Measurements from ENCODE around the gene NDUFB11.
A peak's percentile ranks its signal among the peaks of the same experiment; 100 is the strongest.
"Not testable (repeated sequence)": the region's sequence is repeated elsewhere in the genome, so short reads cannot be mapped to it uniquely, and the experiment has no call there.

The NDUFB11 gene

DNA sequence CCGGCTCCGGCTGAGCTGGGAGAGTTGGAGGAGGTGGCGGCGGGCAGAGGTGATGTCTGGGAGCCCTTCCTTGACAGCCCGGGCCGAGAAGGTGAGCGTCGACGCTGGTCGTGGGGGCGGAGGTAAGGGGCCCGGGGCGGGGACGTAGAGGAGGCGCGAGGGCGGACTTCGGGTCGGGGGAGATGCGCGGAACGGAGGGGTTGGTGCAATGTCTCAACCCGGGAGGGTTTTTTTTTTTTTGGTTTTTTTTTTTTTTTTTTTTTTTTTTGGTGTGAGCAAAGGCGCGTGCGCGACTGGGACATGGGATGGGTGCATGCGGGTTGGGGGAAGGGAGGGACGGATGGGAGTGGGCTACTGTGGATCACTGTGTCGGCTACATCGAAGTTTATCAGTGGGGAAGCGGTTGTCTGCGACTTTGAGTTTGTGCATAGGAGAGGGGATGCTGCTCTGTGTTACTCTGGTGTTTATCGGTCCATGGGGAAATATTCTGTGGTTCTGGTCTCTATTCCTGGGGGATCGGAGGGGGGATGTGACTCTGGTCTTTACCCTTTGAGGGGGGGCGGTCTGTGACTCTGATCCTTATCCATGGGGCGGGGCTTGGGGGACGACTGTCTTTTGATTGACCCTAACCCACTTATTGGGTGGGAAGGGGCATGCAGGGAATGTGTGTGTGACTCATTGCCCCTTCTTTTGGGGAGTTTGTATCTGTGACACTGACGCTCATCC is 1.1 kb upstream of the NDUFB11 start:
- no peak for DNase-seq

DNA sequence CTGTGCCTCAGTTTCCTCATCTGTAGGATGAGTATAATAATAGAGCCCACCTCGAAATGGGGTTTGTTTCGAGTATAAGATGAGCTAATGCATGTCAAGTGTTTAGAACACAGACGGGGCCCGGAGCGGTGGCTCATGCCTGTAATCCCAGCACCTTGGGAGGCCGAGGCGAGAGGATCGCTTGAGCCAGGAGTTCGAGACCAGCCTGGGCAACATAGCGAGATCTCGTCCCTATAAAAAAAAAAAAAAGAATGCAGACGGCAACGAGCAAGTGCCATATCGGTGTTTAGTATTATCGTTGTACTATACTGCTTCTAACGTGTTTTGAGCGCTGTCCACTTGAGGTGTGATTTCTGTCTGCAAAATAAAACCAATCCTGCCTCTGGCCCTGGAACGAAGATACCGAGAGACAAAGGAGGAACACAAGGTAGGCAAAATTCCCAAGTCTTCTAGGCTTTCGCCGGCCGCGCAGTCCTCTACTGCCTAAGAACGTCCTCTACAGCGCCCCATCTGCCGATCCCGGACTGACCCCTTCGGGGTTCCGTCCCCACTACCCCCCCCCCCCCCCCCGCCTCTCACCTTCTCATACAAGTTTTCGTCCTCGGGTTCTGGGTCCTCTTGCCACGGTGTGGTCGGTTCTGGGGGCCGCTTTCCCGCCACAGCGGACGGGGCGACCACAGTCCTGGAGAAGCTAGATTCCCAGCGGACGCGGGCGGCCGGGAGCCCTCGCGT is 442 bp downstream of the NDUFB11 start:
- DNase-seq, result peak; percentile 10 to 25

DNA sequence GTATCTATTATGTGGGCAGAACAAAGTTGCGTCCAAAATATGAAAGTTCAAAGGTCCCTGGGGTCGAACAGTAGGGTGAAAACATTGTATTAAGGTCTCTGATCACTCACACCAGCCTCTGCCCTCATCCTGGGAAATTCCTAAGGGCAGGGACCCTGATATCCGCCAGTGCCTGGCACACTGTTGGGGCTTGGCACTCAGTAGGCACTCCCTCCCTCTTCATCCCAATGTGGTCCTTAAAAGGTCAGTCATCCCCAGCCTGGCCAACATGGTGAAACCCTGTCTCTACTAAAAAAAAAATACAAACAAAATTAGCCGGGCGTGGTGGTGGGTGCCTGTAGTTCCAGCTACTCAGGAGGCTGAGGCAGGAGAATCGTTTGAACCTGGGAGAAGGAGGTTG is 6.3 kb downstream of the NDUFB11 start:
- no peak for DNase-seq

DNA sequence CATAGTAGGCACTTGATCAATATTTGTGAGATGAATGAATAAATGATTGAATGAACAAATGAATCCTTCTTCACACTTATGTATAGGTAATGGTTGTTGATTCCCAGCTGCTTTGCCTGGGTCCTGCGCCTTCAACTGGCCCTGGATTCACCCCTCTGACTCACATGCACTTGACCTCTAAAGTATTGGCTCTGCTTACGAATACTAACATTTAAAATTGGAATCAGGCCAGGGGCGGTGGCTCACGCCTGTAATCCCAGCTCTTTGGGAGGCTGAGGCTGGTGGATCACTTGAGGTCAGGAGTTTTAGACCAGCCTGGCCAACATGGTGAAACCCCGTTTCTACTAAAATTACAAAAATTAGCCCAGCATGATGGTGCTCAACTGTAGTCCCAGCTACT is 8.9 kb downstream of the NDUFB11 start:
- DNase-seq, result not testable (repeated sequence)

DNA sequence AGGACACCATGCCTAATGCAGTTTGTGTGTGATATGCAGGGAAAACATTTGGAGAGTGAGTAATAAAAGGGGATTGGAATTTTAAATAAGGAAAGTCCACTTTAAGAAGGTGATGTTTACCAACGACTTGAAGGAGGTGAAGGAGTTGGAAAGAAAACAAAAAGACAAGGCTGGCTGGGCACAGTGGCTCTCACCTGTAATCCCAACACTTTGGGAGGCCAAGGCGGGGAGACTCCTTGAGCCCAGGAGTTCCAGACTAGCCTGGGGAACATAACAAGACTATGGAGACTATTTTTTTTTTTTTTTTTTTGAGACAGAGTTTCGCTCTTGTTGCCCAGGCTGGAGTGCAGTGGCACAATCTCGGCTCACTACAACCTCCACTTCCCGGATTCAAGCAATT is 11.0 kb downstream of the NDUFB11 start:
- no peak for DNase-seq

DNA sequence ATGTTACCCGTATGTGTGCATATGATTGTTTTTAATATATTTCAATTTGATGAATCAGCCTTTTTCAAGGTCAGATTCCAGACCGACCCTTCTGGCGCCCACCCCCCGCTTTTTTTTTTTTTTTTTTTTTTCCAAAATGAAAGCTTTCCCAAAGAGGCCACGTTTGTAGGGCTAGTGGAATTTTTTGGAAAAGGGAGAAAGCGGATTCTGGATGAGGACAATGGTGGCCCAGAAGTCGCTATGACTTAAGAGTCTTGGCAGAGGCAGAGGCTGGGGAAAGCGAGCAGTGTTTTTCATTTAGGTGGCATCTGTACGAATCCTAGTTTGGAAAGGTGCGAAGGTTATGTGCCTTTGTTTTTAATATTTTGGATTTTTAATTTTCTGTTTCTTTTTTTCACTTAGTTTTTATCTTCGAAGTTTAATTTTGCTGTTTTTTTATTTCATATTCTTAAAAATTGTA is 14.6 kb downstream of the NDUFB11 start:
- DNase-seq, result no peak

DNA sequence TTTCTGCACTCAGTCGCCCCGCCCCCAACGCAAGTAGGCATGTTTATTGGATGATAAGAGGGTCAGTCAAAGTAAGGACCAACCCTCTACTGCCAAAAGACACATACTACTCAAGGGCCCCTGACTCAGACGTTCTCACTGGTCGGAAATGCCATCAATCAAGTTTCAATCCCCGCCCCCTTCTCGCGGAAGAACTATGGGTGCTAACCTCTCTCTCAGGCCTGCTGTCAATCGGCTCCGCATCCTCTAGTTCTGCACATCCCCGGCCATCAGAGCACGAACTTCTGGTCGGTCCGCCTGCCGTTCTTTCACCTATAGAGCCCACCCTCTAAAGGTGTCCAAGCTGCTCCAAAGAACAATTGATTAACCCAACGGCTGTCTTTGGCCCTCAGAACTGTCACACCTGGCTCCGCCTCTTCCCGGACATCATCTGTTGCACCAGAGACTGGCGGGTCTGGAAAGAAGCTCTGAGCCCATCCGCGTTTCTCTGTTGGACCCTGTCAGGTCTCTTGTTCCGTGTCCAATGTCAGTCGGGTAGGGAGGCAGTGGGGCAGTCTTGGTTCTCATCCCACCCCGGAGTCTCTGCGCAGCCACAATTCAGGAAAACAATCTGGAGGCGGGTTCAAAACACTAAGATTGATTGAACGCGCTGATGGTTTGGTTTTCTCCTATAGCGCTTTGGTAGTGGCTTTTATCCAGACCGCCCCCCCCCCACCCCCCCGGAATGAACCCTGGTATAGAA is 15.2 kb downstream of the NDUFB11 start:
- peak; percentile 77 to 83 for DNase-seq

DNA sequence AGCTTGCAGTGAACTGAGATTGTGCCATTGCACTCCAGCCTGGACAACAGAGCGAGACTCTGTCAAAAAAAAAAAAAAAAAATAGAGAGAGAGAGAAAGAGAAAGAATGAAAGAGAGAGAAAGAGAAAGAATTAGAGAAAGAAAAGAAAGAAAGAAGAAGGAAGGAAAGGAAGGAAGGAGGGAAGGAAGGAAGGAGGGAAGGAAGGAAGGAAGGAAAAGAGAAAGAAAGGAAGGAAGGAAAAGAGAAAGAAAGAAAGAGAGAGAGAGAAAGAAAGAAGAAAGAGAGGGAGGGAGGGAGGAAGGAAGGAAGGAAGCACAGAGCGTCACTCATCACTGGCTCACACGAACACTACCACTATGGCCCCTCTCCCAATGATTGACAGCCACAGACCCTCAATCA is 20.0 kb downstream of the NDUFB11 start:
- not testable (repeated sequence) for DNase-seq

DNA sequence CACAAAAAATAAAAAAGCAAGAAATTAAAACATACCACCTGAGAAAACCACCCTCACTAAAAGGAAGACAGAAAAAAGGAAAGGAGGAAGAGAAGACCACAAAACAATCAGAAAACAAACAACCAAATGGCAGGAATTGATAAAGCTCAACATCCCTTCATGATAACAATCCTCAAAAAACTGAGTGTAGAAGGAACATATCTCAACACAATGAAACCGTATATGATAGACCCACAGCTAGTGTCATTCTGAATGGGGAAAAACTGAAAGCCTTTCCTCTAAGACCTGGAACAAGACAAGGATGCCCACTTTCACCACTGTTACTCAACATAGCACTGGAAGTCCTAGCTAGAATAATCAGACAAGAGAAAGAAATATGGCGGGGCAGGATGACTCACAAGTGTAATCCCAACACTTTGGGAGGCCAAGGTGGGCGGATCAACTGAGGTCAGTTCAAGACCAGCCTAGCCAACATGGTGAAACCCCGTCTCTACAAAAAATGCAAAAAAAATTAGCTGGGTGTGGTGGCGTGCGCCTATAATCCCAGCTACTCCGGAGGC is 27.9 kb downstream of the NDUFB11 start:
- DNase-seq, result not testable (repeated sequence)

DNA sequence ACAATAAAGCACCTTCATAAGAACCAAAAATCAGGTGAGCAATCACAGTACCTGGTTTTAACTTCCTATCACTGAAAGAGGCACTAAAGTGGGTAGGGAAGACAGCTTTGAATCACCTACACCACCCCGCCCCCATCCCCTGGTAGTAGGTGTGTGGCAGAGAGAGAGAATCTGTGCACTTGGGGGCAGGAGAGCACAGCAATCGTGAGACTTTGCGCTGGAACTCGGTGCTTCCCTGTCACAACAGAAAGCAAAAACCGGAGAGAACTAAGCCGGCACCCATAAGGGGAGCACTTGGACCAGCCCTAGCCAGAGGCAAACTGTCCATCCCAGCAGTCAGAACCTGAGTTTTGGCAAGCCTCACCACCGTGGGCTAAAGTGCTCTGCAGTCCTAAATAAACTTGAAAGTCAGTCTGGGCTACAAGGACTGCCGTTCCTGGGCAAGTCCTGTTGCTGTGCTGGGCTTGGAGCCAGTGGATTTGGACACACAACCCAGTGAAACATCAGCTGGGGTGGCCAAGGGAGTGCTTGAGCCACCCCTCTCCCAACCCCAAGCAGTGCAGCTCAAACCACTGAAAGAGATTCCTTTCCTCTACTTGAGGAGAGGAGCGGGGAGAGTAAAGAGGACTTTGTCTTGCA is 32.1 kb downstream of the NDUFB11 start:
- no peak for DNase-seq

DNA sequence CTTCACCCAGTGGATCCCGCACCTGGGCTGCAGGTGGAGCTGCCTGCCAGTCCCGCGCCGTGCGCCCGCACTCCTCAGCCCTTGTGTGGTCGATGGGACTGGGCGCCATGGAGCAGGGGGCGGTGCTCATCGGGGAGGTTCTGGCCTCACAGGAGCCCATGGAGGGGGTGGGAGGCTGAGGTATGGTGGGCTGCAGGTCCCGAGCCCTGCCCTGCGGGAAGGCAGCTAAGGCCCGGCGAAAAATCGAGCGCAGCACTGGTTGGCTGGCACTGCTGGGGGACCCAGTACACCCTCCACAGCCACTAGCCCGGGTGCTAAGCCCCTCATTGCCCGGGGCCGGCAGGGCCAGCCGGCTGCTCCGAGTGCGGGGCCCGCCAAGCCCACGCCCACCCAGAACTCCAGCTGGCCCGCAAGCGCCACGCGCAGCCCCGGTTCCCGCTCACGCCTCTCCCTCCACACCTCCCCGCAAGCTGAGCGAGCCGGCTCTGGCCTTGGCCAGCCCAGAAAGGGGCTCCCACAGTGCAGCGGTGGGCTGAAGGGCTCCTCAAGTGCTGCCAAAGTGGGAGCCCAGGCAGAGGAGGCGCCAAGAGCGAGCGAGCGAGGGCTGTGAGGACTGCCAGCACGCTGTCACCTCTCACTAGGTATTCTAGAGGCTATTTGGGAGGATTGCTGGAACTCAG is 33.4 kb downstream of the NDUFB11 start:
- not testable (repeated sequence) for DNase-seq

DNA sequence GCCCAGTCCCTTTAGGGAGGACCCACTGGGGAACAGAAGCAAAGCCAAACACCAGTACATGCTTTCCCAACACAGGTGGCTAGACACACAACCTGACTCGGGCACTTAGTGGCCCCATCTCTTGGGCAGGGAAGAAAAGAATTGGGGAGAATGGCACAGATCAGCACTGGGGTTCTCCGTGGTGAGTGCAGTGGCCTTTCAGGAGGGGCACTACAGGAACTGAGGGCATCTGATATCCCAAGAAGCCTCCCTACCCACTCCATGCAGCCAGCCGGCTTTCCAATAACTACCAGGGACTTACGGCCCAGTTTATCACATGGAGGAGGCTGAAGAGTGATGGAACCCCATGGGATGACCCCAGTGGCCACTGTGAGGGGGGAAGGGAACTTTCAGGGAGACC is 43.3 kb downstream of the NDUFB11 start:
- no peak for DNase-seq

DNA sequence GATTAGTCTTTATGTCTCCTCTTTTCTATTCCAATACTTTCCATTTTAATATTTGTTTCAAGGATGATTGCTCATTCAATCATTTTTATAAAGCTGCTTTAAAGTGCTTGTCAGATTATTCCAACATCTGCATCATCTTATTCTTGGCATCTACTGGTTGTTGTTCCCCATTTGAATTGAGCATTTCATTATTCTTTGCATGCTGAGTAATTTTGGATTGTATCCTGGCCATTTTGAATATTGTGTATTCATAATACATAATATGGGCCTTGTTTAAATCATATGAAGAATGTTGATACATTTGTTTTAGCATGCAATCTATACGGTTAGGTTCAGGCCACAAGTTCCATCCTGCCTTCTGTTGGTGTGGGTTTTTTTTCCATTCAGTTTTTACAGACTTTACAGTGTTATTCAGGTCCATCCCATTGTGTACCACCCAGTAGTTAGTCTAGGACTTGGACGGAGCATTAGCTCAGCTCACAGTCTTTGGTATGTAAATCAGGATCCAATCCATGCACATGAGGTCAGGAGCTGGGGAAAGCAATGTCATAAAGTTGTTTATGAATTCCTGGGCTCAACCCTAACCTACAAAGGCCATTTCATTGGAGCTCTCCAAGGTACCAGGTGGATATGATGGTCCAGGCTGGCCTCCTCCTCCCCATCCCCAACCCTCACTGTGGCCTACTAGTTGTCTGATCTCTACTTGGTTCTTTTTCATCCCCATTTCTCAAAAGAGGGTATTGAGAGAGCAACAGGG is 46.0 kb downstream of the NDUFB11 start:
- no peak for DNase-seq

DNA sequence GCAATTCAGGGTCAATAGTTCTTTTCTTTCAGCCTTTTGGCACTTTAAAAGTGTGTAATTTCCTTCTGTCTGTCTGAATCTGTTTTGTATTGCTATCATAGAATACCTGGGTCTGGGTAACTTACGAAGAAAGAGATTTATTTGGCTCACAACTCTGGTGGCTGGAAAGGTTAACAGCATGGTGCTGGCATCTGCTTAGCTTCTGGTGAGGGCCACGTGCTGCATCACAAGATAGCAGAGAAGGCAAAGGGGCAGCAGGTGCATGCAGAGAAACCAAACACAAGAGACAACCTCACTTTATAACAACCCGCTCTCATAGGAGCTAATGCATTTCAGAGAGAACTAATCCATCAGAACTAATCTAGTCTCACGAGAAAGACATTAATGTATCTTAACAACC is 47.5 kb downstream of the NDUFB11 start:
- DNase-seq, result no peak

DNA sequence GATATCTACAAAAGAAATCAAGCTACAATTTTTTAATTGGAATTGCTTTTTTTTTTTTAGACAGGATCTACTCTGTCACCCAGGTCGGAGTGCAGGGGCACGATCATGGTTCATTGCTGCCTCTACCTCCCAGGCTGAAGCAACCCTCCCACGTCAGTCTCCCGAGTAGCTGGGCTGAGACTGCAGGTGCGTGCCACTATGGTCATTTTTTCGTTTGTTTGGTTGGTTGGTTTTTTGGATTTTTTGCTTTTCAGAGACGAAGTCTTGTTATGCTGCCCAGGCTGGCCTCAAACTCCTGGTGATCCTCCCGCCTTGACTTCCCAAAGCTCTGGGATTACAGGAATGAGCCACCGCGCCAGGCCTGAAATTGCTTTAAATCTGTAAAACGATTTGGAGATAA is 50.6 kb downstream of the NDUFB11 start:
- DNase-seq, result no peak

DNA sequence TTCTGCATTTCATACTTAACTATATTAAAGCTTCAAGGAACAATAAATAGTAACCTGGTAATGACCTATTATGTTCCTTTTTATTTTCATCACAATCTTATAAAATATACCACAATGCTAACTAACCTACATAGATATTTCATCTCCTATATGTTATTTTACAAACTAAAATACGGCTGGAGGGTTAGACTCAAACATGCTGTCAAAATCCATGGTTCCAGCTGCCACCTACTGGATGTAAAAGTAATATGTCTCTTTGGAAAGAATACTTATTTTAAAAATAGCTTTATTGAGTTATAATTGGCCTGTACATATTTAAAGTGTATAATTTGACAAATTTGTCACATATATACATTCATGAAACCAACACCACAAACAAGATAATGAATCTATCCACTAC is 51.3 kb downstream of the NDUFB11 start:
- DNase-seq, result peak; percentile 2 to 11
